GM12873 (cell line): ENCODE data around the gene MTG2.

ENCODE experiments used
- CTCF ChIP-seq: IDR thresholded peaks from 2 replicates; pipeline ENCODE4 v1.5.1; 2012; ENCODE audit warnings: low read depth, mild to moderate bottlenecking, moderate library complexity, low read length, control low read depth; ENCODE audit not compliant: insufficient read depth; ENCODE audit errors: missing control alignments

Gene MTG2

GRCh38 chr20:62236200-62236599, 53.4 kb downstream of the MTG2 start:
- no peak for TF ChIP-seq CTCF

GRCh38 chr20:62236766-62237513, 54.1 kb downstream of the MTG2 start:
- TF ChIP-seq CTCF = no peak

GRCh38 chr20:62237514-62237800, 54.6 kb downstream of the MTG2 start:
- TF ChIP-seq CTCF = no peak

- no peak for TF ChIP-seq CTCF
Observed at GRCh38 chr20:62237801-62238568, 55.2 kb downstream of the MTG2 start, which contains the start of gene OSBPL2. TSS of gene OSBPL2 (plus strand) at chr20:62238521. CDS start at chr20:62256185, 17,664 bp downstream.

GRCh38 chr20:62238569-62239277, 55.9 kb downstream of the MTG2 start:
- no peak for TF ChIP-seq CTCF

- no peak for TF ChIP-seq CTCF
Observed at GRCh38 chr20:62239278-62239879, 56.6 kb downstream of the MTG2 start.

GRCh38 chr20:62240020-62240685, 57.3 kb downstream of the MTG2 start:
- TF ChIP-seq CTCF = no peak
